Stimulated activated CD4-positive, alpha-beta T cell treated with anti-CD3 and anti-CD28 coated beads, Interleukin-1b, Interleukin-23, amount 100 ng/mL, for 4 hours (primary cell): Measurements from ENCODE around the gene ZKSCAN8.
A peak's percentile ranks its signal among the peaks of the same experiment; 100 is the strongest.

ENCODE experiments used
- DNase-seq, 2 donors: peaks; one replicate each; pipeline ENCODE4 v3.0.0-alpha.2; 2020; ENCODE audit warnings: low read depth in 2 of 2

Gene ZKSCAN8

DNA sequence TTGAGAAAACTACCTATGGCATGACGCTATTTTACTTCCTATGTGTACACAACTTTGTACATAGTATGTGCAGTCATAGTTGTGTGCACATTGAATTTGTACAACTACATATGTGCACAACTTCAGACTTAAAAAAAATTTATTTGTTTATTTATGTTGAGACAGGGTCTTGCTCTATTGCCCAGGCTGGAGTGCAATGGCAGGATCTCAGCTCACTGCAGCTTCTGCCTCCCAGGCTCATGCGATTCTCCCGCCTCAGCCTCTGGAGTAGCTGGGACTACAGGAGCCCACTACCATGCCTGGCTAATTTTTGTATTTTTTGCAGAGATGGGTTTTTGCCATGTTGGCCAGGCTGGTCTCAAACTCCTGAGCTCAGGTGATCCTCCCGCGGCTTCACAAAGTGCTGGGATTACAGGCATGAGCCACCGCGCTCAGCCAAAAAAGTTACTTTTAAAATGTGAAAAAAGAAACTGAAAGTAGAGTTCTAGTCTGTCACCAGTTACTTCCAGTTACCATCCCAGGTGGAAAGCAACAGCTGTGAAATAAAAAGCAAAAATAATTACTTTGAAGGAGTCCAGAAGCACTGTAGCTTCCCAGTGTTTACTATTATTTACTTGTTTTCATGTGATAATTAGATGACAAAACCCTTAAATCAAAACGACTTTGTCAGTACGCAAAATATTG is 1.7 kb upstream of the ZKSCAN8 start:
- DNase-seq, result no peak

DNA sequence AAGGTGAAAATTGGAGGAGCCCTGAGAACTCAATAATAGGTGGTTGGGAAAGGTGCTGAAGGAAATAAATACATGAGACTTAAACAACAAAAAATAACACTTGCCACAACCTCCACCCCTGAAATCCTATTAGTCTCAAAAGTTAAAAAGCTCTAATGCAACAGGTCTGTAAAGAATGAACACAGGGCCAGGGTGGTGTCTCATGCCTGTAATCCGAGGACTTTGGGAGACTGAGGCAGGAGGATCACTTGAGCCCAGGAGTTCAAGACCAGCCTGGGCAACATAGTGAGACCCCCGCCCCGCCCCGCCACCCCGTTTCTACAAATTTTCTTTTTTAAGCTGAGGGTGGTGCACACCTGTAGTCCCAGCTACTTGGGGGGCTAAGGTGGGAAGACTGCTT is 1.1 kb upstream of the ZKSCAN8 start:
- DNase-seq, result no peak

DNA sequence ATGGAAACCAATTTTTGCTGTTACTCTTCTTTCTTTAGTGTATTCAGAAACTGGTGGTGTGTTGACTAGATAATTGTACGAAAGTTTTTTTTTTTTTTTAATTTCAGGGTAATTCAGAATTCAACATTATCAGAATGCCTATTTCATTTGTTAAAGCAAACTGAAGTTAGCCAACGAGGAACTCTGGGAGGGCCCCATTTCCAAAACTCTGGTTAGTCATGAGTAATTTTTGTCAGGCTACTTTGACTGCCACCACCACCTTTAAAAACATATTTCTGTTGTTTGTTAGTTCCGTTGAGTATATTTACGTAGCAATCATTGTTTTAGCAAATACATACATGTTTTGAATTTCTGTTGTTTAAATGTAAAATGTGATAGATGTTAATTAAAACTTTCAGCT is 763 bp downstream of the ZKSCAN8 start:
- DNase-seq, result no peak

DNA sequence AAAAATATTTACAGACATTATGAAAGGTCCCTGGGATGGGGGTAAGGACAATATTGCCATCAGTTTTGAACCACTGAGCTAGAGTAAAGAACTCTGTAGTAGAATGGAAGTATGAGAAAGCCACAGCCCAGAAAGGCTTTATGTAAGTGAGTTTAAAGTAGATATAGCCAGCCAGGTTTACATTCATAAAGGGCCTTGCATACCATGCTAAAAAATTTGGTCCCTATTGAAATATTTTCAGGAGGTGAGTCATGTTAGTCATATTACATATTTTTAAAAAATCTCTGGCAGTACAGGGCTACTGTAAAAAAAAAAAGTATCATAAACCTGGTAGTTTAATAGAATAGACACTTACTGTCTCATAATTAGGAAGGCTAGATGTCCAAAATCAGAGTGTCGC is 3.5 kb downstream of the ZKSCAN8 start:
- no peak for DNase-seq

DNA sequence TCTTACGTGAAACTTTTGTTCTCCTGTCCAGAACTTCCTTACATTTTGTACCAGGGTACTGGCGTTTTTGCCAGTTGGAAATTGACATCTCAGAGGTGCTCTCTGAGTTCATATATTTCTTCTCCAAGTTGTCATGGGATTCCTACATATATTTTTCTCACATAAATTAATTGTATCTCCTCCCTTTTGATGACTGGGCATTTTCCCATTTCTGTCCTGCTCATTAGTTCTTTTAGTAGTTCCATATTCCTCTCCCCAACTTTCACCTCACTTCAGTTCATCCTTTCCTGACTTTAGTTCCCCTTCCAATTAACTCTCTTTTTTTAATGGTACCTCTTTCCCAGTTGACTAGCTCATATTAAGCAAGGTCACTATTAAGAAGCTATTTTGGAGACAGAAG is 10.8 kb downstream of the ZKSCAN8 start:
- no peak for DNase-seq

DNA sequence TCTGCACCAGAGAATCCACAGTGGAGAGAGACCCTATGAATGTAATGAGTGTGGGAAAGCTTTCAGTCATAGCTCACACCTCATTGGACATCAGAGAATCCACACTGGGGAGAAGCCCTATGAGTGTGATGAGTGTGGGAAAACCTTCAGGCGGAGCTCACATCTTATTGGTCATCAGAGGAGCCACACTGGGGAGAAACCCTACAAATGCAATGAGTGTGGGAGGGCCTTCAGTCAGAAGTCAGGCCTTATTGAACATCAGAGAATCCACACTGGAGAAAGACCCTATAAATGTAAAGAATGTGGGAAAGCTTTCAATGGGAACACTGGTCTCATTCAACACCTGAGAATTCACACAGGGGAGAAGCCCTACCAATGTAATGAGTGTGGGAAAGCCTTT is 11.9 kb downstream of the ZKSCAN8 start:
- no peak for DNase-seq

DNA sequence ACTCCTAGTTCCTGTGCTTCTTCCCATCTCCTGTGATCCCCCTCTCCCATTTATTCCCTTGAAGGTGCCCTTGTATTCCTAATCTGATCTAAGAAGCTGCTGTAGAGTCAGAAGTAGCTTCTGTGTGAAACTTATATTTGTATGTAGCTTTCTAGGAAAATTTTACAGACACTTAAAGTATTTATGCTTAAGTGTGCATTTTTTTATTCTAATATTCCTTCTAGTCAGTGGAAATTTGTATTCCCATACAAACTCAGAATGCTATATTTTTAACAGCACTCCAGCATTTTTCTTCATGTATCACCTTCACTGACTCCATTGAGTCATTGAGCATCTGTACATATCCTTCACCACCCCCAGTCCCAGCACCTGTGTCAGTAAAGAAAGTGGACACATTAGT is 12.7 kb downstream of the ZKSCAN8 start:
- no peak for DNase-seq

DNA sequence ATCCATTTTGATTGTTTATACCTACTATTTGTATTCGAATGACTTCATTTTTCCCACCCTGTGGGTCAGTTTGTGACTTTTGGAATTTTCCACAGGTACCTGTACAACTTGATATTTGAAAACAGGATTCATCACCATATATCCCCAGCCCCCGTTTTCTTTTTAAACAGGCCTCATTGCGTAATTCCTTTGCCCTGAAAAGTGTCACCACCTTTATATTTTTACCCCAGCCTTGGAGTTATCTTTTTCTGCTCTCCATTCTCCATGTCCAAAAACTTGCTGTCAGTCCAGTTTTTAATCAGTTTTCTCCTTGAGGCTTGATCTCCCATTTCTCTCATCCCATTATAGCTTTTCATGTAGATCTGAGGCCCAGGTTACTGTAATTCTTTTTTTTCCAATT is 16.6 kb downstream of the ZKSCAN8 start:
- DNase-seq, result no peak

DNA sequence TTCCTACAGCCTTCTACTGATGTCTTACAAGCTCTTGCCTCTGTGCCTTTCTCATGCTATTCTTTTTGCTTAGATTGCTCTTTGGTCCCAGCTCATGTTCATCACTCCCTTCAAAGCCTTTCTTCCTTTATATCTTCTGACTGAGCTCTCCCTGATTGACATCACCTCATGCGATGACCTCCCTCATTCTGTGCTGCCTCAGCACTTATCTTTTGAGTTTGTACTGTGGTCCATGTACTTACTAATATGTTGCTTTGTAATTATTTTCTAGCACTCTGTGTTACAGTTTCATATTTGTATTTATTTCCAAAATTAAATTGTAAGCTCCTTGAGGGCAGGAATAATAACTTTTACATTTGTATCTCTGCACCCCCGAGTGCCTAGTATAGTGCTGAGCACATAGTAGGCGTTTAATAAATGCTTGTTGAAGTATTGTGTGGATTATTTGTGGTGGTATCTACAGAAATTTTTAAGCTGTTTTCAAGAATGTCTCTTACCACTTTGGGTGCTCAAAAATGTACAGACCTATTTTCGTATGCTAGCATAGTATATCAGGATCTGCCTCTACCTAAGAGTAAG is 17.4 kb downstream of the ZKSCAN8 start:
- no peak for DNase-seq

DNA sequence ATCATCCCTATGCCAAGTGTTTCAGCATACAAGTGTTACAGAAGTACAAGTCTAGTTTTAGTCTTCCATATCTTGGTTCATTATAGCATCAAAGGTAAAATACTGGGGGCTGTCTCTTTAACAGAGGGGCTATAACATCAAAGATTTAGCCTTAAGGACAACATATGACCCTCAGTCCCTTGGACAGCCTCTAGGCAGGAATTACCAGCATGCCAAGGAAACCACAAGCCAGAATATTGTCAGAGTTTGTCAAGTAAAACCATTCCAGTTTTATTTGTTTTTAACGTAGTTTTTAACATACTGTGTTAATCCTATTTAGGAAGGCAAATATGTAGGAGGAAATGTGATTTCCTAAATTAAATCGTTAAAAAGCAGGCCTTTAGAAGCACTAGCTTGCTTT is 18.6 kb downstream of the ZKSCAN8 start:
- no peak for DNase-seq

DNA sequence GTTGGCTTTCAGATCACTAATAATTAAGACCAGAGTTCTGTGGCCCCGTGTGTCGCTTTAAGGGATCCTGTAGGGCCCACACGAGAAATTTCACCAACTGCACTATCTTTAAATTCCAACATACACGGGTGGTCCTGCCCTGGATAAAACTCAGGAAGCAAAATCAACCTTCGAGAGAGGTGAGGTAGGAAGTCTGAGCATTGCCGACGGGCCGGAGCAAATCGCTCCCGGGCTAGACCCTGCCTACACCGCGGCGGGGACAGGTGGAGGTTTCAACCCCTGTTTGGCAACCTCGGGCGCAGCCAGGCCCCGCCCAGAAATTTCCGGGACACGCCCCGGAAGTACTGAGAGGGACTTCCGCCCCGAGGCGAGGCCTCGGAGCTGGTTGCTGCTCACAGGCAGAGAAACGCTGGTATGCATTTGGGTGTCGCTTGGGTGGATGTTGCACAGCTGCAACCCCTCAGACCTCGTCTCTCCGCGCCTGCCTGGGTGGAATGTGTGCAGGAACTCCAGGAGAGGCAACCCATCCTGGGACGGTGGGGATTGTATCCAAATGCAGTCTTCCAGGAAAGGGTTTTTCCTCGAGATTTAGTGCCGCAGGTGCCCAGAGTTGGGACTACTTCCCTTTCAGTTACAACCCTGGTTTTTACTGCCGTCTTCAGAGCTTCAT is 19.9 kb downstream of the ZKSCAN8 start:
- DNase-seq, result peak; percentile 75 to 85

DNA sequence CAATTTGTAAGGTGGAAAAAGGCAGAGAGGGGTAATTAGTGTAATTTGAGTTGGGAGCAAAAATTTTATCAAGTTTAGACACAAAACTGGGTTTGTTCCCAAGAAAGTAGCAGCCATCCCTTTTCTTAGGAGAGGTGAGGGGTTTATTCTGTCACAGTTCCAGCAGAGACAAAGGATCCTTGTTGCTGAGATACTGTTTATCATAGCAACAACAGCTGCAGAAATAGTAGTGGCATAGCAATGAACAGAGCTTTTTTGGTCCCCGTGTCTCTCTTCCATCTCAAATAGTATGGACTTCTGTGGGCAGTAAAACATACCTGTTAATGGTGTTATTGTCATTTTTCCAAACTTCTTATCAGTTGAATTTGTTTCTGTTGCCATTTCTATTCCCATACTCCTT is 23.9 kb downstream of the ZKSCAN8 start:
- DNase-seq, result no peak

DNA sequence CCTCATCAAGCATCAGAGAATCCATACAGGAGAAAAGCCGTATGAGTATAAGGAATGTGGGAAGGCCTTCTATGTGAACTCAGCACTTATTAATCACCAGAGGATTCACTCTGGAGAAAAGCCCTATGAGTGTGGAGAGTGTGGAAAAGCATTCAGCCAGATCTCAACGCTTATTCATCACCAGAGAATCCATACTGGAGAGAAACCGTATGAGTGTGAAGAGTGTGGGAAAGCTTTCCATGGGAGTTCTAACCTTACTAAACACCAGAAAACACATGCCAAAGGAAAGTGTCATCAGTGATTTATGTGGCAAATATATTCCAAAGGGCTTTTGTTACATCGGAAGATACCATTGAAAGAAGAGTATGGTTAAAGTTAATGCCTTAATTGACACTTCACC is 25.4 kb downstream of the ZKSCAN8 start:
- no peak for DNase-seq

DNA sequence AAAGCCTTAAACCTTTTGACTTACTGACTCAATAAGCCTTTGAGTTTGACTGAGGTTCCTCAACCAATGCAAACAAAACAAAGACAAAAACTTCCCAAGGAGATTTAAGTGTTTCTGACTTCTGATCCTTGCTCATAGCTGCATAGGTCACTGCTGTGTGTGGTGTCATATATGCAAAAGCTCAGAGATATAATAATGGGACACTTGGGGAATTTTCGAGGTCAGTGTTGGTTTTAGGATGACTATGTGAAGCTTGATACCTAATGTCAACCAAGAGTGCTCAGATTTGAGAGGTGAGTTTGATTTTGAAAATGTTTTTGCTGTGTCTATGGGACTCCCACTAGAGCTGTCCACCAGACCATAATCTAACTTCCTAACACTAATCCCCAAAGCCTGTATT is 26.2 kb downstream of the ZKSCAN8 start:
- no peak for DNase-seq

DNA sequence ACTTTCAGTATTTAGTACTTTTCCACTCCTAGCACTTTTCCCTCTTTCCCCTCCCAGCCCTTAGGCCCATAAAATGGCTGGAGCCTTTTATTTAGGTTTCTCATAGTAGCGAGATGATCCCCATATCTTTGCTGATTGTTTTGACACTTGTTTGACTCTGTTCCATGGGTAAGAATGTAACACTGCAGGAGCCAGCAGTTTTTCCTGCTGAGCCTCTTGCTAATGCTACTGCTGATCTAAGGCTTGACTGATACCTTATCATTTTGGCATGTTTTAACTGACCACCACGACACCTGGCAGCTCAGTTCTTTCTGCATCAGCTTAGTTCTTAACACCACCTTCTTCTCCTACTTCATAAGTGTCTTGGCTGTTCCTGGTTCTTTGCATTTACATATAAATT is 29.6 kb downstream of the ZKSCAN8 start:
- no peak for DNase-seq

DNA sequence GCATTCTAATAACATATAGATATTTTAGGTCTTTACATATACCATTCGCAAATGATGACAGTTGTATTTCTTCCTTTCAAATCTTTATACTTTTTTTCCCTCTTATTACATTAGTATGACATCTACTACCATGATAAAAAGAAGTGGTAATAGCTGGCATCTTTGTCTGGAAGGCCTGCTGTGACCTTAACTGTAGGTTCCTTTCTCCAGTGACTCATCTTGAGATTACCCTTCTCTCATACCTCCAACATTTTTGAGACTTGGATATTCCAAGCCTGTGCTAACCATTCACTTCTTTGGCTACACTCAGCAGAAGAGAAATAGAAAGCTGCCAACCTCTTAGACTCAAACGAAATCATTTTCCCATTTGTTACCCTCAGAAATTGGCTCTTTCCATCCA is 30.3 kb downstream of the ZKSCAN8 start:
- DNase-seq, result no peak

DNA sequence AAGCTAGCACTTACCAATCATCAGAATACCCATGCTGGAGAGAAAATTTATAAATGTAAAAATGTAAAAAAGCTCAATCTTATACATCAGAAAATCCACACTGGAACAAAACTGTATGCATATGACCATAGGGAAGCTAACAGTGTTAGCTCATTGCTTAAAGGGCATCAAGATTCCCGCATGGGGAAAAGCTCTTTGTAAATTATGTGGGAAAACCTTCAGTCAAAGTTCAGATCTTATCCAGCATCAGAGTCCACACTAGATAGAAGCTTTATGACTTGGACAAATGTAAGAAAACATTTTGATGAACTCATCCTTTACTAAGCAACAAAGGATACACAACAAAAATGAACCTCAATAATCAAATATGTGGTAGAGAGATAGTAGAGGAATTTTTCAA is 34.7 kb downstream of the ZKSCAN8 start:
- DNase-seq, result no peak

DNA sequence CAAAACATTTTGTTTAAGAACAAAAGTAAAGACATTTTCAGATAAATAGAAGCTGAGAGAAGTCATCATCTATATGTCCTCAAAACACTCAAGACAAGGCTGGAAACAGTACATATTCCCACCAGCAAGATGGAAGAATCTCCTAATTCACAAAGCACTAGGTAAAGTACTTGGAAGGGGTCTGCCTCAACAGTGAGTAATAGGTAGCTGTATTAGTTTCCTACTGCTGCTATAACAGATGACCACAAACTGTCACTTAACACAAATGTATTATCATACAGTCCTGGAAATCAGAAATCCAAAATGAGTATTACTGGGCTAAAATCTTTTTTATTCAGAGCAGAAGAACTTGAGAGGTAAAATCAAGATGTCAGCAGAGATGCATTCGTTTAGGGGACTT is 40.6 kb downstream of the ZKSCAN8 start:
- no peak for DNase-seq

DNA sequence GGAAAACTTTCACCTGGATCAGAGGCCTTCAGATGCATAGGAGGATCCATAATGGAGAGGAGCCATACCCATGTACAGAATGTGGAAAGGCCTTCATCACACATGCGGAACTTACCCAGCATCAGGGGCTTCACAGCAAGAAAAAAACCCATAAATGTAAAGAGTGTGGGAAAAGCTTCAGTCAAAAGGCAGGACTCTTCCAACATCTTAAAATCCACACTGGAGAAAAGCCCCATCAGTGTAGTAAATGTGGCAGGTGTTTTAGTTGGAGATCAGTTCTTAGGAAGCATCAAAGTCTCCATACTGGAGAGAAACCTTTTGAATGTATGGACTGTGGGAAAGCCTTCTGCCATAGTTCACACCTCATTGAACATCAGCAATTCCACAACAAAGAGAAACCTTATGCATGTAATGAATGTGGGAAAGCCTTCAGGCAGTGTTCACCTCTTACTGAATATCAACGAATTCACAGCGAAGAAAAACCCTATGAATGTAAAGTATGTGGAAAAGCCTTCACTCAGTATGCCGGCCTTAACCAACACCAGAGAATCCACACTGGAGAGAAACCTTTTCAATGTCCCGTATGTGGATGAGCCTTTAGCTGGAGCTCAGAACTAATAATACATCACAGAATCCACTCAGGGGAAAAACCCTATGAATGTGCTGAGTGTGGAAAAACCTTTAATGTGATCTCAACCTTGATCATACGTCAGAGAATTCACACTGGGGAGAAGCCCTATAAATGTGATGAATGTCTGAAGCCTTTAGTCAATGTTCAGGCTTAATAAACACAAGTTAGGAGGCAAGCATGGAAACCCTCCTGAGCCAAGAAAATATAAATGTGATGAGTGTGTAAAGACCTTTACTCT is 46.7 kb downstream of the ZKSCAN8 start:
- DNase-seq, result no peak

DNA sequence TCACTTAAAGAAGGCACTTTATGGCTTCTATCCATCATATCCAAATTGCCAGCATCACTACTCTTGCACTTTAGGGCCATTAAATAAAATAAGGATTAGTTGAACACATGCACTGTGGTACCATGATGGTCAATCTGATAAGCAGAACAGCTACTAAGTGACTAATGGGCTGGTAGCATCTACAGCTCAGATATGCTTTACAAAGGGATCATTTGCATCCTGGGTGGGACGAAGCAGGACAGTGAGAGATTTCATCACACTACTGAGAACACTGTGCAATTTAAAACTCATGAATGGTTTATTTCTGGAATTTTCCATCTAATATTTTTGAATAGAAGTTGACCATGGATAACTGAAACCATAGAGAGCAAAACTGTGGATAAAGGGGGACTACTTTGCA is 58.3 kb downstream of the ZKSCAN8 start:
- no peak for DNase-seq

DNA sequence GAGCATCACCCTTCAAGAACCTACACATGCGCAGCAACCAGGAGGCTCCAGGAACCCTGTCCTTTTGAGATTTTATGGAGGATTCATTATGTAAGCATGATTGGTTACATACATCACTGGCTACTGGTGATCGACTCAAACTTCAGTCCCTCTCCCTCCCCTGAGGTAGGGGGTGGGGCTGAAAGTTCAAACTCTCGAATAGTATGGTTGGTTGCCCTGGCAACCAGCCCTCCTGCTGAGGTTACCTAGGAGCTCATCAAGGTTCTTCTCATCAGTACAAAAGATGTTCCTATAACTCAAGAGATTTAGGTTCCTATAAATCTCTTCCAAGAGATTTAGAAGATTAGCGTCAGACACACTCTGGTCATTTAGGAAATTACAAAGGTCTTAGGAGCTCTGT is 61.5 kb downstream of the ZKSCAN8 start:
- no peak for DNase-seq

DNA sequence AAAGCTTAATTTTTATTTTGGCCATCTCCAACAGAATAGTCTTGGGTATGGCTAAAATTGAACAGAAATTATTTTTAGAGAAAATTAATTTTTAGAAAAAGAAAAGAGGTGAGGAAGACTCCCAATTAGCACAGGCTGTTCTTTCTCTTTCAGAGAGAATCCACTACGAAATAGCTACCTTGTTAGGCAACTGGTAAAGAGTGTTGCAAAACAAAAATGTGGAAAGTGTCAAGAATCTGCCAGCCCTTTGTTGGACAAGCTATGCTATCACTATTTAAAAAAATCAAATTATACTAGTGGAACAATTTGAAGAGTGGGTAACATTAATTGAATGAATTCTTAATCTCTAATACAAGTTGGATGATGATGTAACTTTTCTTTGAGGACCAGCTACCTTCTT is 64.2 kb downstream of the ZKSCAN8 start:
- DNase-seq, result no peak

DNA sequence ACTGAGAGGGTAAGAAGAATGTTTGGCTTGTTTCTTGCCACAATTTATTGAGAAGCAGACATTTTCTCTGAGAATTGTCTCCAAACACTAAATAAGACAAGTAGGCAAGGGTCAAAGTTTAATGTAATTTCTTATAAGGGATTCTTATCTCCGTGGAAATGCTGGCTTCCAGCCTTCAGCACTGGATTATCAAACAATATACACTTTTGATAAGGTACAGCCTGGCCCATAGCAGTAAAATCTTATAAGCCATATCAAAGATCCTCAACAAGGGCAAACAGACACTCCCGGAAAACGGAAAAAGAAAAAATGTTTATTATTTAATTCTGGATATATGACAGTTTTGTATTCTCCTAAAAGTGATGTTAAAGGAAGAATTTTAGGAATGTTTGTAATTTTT is 64.8 kb downstream of the ZKSCAN8 start:
- no peak for DNase-seq
